K562 treated with DMSO at 1 percent for 12 hours (cell line): ENCODE results near the gene RBM28. TPM values are rescaled to one million over a fixed set of nuclear protein-coding genes. Genes with fewer than 3 reads are reported as not detected.

Source experiments
- total RNA-seq: library from RNA; unstranded; fragments of 300-600 nt; gene quantifications from 2 replicates; pipeline ENCODE4 v1.2.3, GENCODE V29; 2022; ENCODE audit not compliant: insufficient read depth

Gene RBM28, protein sequence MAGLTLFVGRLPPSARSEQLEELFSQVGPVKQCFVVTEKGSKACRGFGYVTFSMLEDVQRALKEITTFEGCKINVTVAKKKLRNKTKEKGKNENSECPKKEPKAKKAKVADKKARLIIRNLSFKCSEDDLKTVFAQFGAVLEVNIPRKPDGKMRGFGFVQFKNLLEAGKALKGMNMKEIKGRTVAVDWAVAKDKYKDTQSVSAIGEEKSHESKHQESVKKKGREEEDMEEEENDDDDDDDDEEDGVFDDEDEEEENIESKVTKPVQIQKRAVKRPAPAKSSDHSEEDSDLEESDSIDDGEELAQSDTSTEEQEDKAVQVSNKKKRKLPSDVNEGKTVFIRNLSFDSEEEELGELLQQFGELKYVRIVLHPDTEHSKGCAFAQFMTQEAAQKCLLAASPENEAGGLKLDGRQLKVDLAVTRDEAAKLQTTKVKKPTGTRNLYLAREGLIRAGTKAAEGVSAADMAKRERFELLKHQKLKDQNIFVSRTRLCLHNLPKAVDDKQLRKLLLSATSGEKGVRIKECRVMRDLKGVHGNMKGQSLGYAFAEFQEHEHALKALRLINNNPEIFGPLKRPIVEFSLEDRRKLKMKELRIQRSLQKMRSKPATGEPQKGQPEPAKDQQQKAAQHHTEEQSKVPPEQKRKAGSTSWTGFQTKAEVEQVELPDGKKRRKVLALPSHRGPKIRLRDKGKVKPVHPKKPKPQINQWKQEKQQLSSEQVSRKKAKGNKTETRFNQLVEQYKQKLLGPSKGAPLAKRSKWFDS
- 20.2 and 47.6 TPM in 2 replicates for total RNA-seq

DNA sequence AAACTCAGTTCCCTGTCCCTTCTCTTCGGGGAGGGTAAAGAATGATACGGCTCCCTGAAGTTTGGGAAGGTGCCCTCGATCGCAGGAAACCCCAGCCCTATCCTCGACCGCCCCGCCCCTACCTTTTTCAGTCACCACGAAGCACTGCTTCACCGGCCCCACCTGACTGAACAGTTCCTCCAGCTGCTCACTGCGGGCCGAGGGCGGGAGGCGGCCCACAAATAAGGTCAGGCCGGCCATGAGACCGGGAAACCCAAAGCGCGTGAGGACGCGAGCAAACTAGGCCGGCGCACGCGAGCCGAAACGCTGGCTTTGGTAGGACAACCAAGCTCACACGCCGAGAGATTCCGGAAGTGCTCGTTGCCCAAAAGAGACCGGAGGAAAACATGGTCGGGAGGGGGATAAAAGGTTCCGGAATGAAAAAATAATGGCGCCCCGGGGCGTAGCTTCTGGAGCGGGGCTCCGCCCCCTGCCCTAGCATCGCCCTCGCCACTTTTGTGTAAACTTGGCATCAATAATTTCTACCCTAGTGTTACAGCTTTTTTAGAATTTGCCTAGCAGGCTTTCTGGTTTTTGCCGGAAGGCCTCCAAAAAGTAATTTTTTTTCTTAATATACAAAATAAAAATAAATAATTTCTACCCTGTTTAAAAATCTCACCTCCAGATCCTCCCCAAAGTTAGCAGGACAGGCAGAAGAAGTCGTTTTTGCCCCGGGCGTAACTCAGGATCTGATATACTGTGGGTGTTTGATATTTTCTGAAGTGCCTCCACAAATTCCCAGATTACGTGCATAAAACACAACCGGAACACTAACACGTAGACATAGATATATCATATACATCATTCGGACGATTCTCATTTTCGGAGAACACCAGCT lies at the start of gene RBM28:
Gene RBM28, minus strand, starts transcription at position 355 of the 877 bp plus-strand sequence. Its CDS starts 115 bp downstream, at position 240.

GRCh38 chr7:128361411-128362379 lies 18.0 kb upstream of the RBM28 start, which contains the start of gene PRRT4:
TSS of gene PRRT4 (minus strand) at chr7:128361690.

Other genes with a start within 250 kb of the RBM28 start
- gene LEP, start 102.6 kb downstream of the RBM28 start, total RNA-seq = not detected in 2 replicates
- gene PRRT4, start 17.8 kb upstream of the RBM28 start, total RNA-seq = not detected in 2 replicates
- 52.5 and 66.4 TPM in 2 replicates for gene IMPDH1, start 66.1 kb upstream of the RBM28 start, total RNA-seq
- gene HILPDA, start 112.0 kb upstream of the RBM28 start, total RNA-seq = 12.5 and 16.5 TPM in 2 replicates
- gene METTL2B, start 132.8 kb upstream of the RBM28 start, total RNA-seq = 11.0 and 34.0 TPM in 2 replicates